NCI-H774 (cell line): ENCODE data around the gene CAMK4.

Source experiments
- DNase-seq: peaks from one replicate; lab custom pipeline; 2025; lab: John Stamatoyannopoulos, UW

CAMK4 gene

GRCh38 chr5:111223787-111224560 lies at the start of gene CAMK4:
Gene CAMK4, plus strand, starts transcription at chr5:111224384. Its CDS starts 100 bp downstream, at chr5:111224484.
- peak; percentile 64 for DNase-seq

GRCh38 chr5:111183064-111183463 lies 41.1 kb upstream of the CAMK4 start:
- DNase-seq = no peak

- no peak for DNase-seq
Measured at GRCh38 chr5:111187079-111187478, 37.1 kb upstream of the CAMK4 start.

GRCh38 chr5:111194053-111194452 lies 30.1 kb upstream of the CAMK4 start:
- DNase-seq = no peak

- DNase-seq = no peak
Measured at GRCh38 chr5:111194925-111195324, 29.3 kb upstream of the CAMK4 start.

- no peak for DNase-seq
Measured at GRCh38 chr5:111197523-111197922, 26.7 kb upstream of the CAMK4 start.

GRCh38 chr5:111198281-111198966 lies 25.8 kb upstream of the CAMK4 start:
- DNase-seq = no peak

GRCh38 chr5:111200828-111201227 lies 23.4 kb upstream of the CAMK4 start:
- no peak for DNase-seq

GRCh38 chr5:111201705-111202104 lies 22.5 kb upstream of the CAMK4 start:
- DNase-seq = no peak

GRCh38 chr5:111211341-111211740 lies 12.8 kb upstream of the CAMK4 start:
- DNase-seq = no peak

- DNase-seq = no peak
Measured at GRCh38 chr5:111214052-111214742, 10.0 kb upstream of the CAMK4 start.

GRCh38 chr5:111215971-111216370 lies 8.2 kb upstream of the CAMK4 start:
- DNase-seq = no peak

- DNase-seq = no peak
Measured at GRCh38 chr5:111221139-111221538, 3.0 kb upstream of the CAMK4 start.

- DNase-seq = no peak
Measured at GRCh38 chr5:111223101-111223786, 940 bp upstream of the CAMK4 start.

- no peak for DNase-seq
Measured at GRCh38 chr5:111224561-111225345, 569 bp downstream of the CAMK4 start.

GRCh38 chr5:111225926-111226325 lies 1.7 kb downstream of the CAMK4 start:
- DNase-seq = no peak

- DNase-seq = no peak
Measured at GRCh38 chr5:111226556-111226955, 2.4 kb downstream of the CAMK4 start.

- no peak for DNase-seq
Measured at GRCh38 chr5:111227226-111227782, 3.1 kb downstream of the CAMK4 start.

GRCh38 chr5:111227801-111228200 lies 3.6 kb downstream of the CAMK4 start:
- DNase-seq = no peak

GRCh38 chr5:111228520-111229220 lies 4.5 kb downstream of the CAMK4 start:
- DNase-seq = no peak
